HAP-1 (cell line): ENCODE data around the gene CASP5.

Source experiments
- DNase-seq, 2 experiments: peaks; one replicate each; pipeline ENCODE4 v3.0.0-alpha.2; 2016 to 2020; ENCODE audit warnings: low spot score in 2 of 2
- H3K27me3 ChIP-seq: fragments of 250-450 bp; sonication (Bioruptor Pico); 2 replicates; pipeline ENCODE4 v1.5.1; 2020; ENCODE audit warnings: low read depth, mild to moderate bottlenecking, moderate library complexity
- H3K36me3 ChIP-seq: fragments of 250-450 bp; sonication (Bioruptor Pico); replicated peaks from 2 replicates; pipeline ENCODE4 v1.5.1; 2020; ENCODE audit warnings: mild to moderate bottlenecking
- H3K4me1 ChIP-seq: fragments of 250-450 bp; sonication (Bioruptor Pico); 2 replicates; pipeline ENCODE4 v1.5.1; 2020; ENCODE audit warnings: mild to moderate bottlenecking
- H3K4me3 ChIP-seq: fragments of 250-450 bp; sonication (Bioruptor Pico); 2 replicates; pipeline ENCODE4 v1.5.1; 2020; ENCODE audit warnings: mild to moderate bottlenecking, moderate library complexity
- H3K9me3 ChIP-seq: fragments of 250-450 bp; sonication (Bioruptor Pico); 2 replicates; pipeline ENCODE4 v1.5.1; 2020; ENCODE audit warnings: mild to moderate bottlenecking, moderate library complexity
- in situ Hi-C: fragments of 300-500 bp; cut with MboI; formaldehyde crosslinking; loops from 3 replicates; pipeline ENCODE4 v1.14.3; 2020; ENCODE audit warnings: low sequenced_read_pairs, inconsistent platforms, mixed read lengths

The CASP5 gene

GRCh38 chr11:104968856-104969776 is 53.9 kb downstream of the CASP5 start:
- Histone ChIP-seq H3K9me3 (no peaks in the 10 kb centered on the region), H3K36me3 (no peaks in the 10 kb centered on the region), H3K27me3 (no peaks in the 10 kb centered on the region), H3K4me3 (no peak overlapping the region), H3K4me1 (no peaks in the 10 kb centered on the region)
- no peak for DNase-seq
- in situ Hi-C loops = no loop called here

DNA sequence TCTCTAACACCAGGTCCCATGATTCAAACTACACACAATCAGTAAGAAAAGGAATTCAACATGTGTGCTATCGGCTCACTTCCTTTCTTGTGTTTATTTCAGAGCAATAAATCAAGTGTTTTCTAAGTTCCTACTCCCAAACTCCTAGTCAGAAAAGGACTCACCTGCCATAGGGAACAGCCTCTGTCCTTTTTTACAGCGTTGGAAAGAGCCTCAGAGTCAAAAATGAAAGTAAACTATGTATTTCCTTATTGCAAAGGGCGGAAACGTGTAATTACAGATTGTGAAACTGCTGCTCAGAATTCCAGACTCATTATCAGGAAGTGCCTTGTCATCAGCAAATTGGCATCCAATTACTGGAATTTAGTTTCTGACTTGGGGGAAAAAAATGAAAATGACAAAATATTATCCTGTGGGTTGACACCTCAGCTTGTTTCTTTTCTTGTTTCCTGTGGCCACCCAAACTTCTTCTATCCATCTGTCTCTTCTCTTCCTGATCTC is 54.6 kb downstream of the CASP5 start, which contains the start of gene CASP4:
CASP4 (minus strand) TSS at position 220 of the 501 bp plus-strand sequence; CDS start at position 171, 49 bp downstream.
- no peaks in the 10 kb centered on the region for H3K27me3 ChIP-seq
- H3K4me3 ChIP-seq = no peak within 1 kb of the TSS
- H3K36me3 ChIP-seq = no peaks in the 10 kb centered on the region
- no peak for DNase-seq
- in situ Hi-C loops = no loop called here
- H3K4me1 ChIP-seq = no peaks in the 10 kb centered on the region
- H3K9me3 ChIP-seq = no peaks in the 10 kb centered on the region

DNA sequence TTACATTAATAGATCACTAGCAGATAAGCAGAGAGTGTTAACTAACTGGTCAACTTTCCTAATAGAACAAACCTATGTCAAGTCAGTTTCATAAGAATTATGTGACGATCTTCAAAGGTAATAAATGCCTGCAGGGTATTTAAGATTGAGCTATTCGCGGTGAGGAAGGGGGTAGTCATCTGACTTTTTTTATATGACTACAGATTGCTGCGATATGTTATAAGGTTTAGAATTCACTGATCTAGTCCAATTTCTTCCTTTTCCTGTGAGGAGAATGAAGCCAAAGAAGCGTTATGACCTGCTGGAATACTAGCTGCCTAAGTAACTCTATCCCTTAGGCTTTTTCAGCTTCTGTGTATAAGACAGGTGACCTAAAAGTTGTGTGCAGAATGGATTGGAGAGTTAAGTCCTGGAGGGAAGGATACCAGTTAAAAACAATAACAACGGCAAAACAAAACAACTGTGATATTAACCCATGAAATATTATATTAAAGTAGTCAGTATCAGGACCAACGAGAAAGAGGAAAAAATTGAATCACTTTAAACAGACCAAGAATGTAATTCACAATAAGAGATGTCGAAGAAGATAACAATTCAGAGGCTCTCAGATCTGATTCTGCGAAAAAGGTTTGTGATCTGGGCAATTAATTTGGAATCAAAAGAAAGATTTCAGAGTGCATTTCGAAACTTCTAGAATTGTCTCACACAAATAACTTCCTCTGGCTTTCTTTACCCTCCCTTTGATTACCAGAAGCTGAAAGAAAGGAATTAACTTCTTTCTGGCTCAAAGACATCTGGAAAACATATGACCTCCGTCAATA is 55.2 kb downstream of the CASP5 start:
- in situ Hi-C loops = no loop called here
- H3K36me3 ChIP-seq = no peaks in the 10 kb centered on the region
- H3K4me3 ChIP-seq = no peak overlapping the region
- DNase-seq = no peak
- H3K4me1 ChIP-seq = no peaks in the 10 kb centered on the region
- H3K9me3 ChIP-seq = no peaks in the 10 kb centered on the region
- H3K27me3 ChIP-seq = no peaks in the 10 kb centered on the region

DNA sequence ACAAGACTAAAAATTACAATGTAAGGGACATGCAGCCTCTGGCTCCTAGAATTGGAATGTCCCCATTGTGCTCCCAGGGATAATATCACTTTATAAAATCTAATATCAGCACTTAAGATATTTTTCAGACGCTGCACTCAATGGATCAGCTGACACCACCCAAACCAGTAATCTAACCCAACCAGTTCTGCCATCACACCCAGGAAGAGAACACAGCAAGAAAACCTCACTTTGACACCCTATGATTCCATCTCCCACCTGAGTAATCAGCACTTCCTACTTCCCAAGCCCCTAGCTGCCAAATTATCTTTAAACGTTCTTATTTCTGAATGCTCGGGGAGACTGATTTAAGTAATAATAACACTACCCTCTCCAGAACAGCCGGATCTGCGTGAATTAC is 57.2 kb downstream of the CASP5 start:
- Histone ChIP-seq H3K9me3 (no peaks in the 10 kb centered on the region), H3K4me1 (no peaks in the 10 kb centered on the region), H3K27me3 (no peaks in the 10 kb centered on the region), H3K4me3 (no peak overlapping the region), H3K36me3 (no peaks in the 10 kb centered on the region)
- DNase-seq = no peak
- in situ Hi-C loops = no loop called here

DNA sequence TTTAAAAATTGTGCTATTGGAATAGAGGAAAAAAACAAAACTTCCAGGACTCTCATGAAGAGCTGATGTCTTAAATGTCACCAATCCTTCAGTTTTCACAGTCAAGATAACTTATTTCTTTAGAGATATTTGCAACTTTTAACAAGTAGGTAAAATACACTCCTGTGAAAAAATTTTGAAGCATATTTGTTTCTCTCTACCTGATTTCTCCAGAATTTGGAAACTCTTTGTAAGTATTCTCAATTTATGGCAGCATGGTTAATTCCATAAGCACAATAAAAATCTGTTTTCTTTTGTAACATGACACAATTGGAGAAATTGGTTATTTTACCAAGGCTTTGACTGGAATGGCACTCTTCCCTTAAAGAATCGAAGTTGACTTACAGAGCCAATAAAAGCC is 58.7 kb downstream of the CASP5 start:
- H3K27me3 ChIP-seq = no peaks in the 10 kb centered on the region
- H3K4me3 ChIP-seq = no peak overlapping the region
- H3K36me3 ChIP-seq = no peaks in the 10 kb centered on the region
- in situ Hi-C loops = no loop called here
- DNase-seq = no peak
- H3K4me1 ChIP-seq = no peaks in the 10 kb centered on the region
- no peaks in the 10 kb centered on the region for H3K9me3 ChIP-seq

- Histone ChIP-seq H3K4me1 (no peaks in the 10 kb centered on the region), H3K27me3 (no peaks in the 10 kb centered on the region), H3K36me3 (no peaks in the 10 kb centered on the region), H3K4me3 (no peak overlapping the region), H3K9me3 (no peaks in the 10 kb centered on the region)
- in situ Hi-C loops = no loop called here
- DNase-seq = no peak
Measured at GRCh38 chr11:104962852-104963251, 60.1 kb downstream of the CASP5 start.

DNA sequence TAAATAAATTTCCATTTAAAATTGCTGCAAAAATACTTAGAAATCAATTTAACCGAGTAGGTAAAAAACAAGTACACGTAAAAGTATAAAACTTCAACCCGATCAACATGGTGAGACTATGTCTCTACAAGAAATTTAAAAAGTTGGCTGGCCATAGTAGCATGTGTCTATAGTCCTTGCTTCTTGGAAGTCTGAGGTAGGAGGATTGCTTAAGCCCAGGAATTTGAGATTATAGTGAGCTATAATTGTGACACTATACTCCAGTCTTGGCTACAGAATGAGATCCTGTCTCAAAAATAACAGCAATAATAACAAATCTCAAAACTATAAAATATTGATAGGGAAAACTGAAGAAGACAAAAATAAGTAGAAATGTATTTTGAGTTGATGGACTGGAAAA is 65.7 kb downstream of the CASP5 start:
- Histone ChIP-seq H3K4me1 (no peaks in the 10 kb centered on the region), H3K27me3 (no peaks in the 10 kb centered on the region), H3K4me3 (no peak overlapping the region), H3K9me3 (no peaks in the 10 kb centered on the region), H3K36me3 (no peaks in the 10 kb centered on the region)
- in situ Hi-C loops = no loop called here
- no peak for DNase-seq

GRCh38 chr11:104956528-104956927 is 66.4 kb downstream of the CASP5 start:
- H3K4me3 ChIP-seq = no peak overlapping the region
- no peaks in the 10 kb centered on the region for H3K9me3 ChIP-seq
- DNase-seq = no peak
- no peaks in the 10 kb centered on the region for H3K4me1 ChIP-seq
- in situ Hi-C loops = no loop called here
- H3K36me3 ChIP-seq = no peaks in the 10 kb centered on the region
- H3K27me3 ChIP-seq = no peaks in the 10 kb centered on the region

- DNase-seq = peak; percentile 18 to 23
- in situ Hi-C loops = no loop called here
- H3K4me3 ChIP-seq = no peak overlapping the region
- no peaks in the 10 kb centered on the region for H3K9me3 ChIP-seq
- no peaks in the 10 kb centered on the region for H3K4me1 ChIP-seq
- H3K27me3 ChIP-seq = no peaks in the 10 kb centered on the region
- H3K36me3 ChIP-seq = no peaks in the 10 kb centered on the region
Measured at GRCh38 chr11:104946907-104947306, 76.1 kb downstream of the CASP5 start.
